Smooth muscle cell (in vitro differentiated cells): ENCODE results near the gene CHL1. TPM values are rescaled to one million over a fixed set of nuclear protein-coding genes. Genes with fewer than 3 reads are reported as not detected.

Experiments
- DNase-seq: peaks from one replicate; lab custom pipeline; 2025; ENCODE audit not compliant: unreplicated experiment; lab: John Stamatoyannopoulos, UW
- H2AFZ ChIP-seq: fragments of 200-600 bp; sonication (generic); 2 replicates; pipeline ENCODE4 v1.6.0; 2016; ENCODE audit warnings: antibody characterized with exemption, low read depth, mild to moderate bottlenecking
- H3F3A ChIP-seq: fragments of 200-600 bp; sonication (generic); 2 replicates; pipeline ENCODE4 v1.6.0; 2017; ENCODE audit warnings: antibody characterized with exemption, low read depth
- H3K27ac ChIP-seq: fragments of 200-600 bp; sonication (generic); 2 replicates; pipeline ENCODE4 v1.5.1; 2016; ENCODE audit warnings: low read depth, mild to moderate bottlenecking
- H3K27me3 ChIP-seq: fragments of 200-600 bp; sonication (generic); 2 replicates; pipeline ENCODE4 v1.6.1; 2016; ENCODE audit warnings: low read depth, mild to moderate bottlenecking
- H3K36me3 ChIP-seq: fragments of 200-600 bp; sonication (generic); 2 replicates; pipeline ENCODE4 v1.5.1; 2016; ENCODE audit warnings: low read depth
- H3K4me1 ChIP-seq: fragments of 200-600 bp; sonication (generic); 2 replicates; pipeline ENCODE4 v1.5.1; 2016; ENCODE audit warnings: low read depth
- H3K4me2 ChIP-seq: fragments of 200-600 bp; sonication (generic); 2 replicates; pipeline ENCODE4 v1.6.0; 2016; ENCODE audit warnings: mild to moderate bottlenecking
- H3K4me3 ChIP-seq: fragments of 200-600 bp; sonication (generic); 2 replicates; pipeline ENCODE4 v1.5.1; 2016; ENCODE audit warnings: mild to moderate bottlenecking
- H3K79me2 ChIP-seq: fragments of 200-600 bp; sonication (generic); 2 replicates; pipeline ENCODE4 v1.6.0; 2016; ENCODE audit warnings: low read depth, mild to moderate bottlenecking
- H3K9ac ChIP-seq: fragments of 200-600 bp; sonication (generic); 2 replicates; pipeline ENCODE4 v1.6.0; 2016; ENCODE audit warnings: low read depth
- H3K9me3 ChIP-seq: fragments of 200-600 bp; sonication (generic); replicated peaks from 2 replicates; pipeline ENCODE4 v1.5.1; 2016; ENCODE audit warnings: low read depth
- H4K20me1 ChIP-seq: fragments of 200-600 bp; sonication (generic); 2 replicates; pipeline ENCODE4 v1.6.0; 2016; ENCODE audit warnings: low read depth
- WGBS: methylation state at CpG from one replicate; pipeline ENCODE4 v1.1.7; 2016; ENCODE audit warnings: low lambda C conversion rate; 5-methylcytosine and 5-hydroxymethylcytosine counted together
- polyA plus RNA-seq: library from polyadenylated mRNA; unstranded; fragments of >200 nt; fragmentation: Nextera tagmentation; extraction: Ambion mirVana; gene quantifications from 2 replicates; pipeline ENCODE4 v1.2.1, GENCODE V29; 2016
- total RNA-seq: library from RNA; depleted of rRNA; stranded (reverse); fragments of >200 nt; gene quantifications from 2 replicates; pipeline ENCODE4 v1.2.3, GENCODE V29; 2014
- TF ChIP-seq, protein P1 (sequence below): fragments of 200-600 bp; sonication (generic); IDR thresholded peaks from 2 replicates; pipeline ENCODE4 v1.5.1; 2017; ENCODE audit warnings: borderline replicate concordance, mild to moderate bottlenecking, antibody characterized with exemption; ENCODE audit not compliant: insufficient read depth, poor library complexity, severe bottlenecking

Gene CHL1
- total and polyA plus RNA-seq, 2 experiments from 2014 or later: not detected

DNA sequence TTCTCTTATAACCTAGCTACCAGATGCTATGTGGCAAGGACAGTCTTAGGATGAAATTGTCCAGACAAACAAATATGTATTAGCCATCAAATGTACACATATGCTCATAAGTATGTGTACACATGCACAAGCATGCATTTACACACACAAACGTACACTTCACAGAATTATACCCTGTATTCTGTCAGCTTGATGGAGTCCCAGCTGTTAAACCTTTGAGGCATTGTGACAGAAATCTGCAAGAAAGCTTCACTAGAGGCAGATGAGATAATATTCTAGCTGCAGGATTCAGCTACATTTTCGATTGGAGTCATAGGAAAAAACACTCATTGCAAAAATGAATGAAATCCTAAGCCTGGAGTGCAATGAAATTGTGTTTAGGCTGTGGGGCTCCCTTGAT is 110.6 kb downstream of the CHL1 start:
- Histone ChIP-seq H3K79me2 (no peaks in the 10 kb centered on the region), H3K4me3 (no peak overlapping the region), H3K27ac (no peak overlapping the region), H4K20me1 (no peaks in the 10 kb centered on the region), H3K4me2 (no peak overlapping the region), H3K4me1 (no peaks in the 10 kb centered on the region), H3K27me3 (peaks cover 7% of the 10 kb centered on the region), H3K9ac (no peak overlapping the region), H2AFZ (no peak overlapping the region), H3F3A (no peaks in the 10 kb centered on the region), H3K36me3 (no peaks in the 10 kb centered on the region), H3K9me3 (no peaks in the 10 kb centered on the region)
- DNase-seq: no peak
- WGBS: 61% methylated on average over 2 of the region's 2 CpGs
- TF ChIP-seq, protein P1, sequence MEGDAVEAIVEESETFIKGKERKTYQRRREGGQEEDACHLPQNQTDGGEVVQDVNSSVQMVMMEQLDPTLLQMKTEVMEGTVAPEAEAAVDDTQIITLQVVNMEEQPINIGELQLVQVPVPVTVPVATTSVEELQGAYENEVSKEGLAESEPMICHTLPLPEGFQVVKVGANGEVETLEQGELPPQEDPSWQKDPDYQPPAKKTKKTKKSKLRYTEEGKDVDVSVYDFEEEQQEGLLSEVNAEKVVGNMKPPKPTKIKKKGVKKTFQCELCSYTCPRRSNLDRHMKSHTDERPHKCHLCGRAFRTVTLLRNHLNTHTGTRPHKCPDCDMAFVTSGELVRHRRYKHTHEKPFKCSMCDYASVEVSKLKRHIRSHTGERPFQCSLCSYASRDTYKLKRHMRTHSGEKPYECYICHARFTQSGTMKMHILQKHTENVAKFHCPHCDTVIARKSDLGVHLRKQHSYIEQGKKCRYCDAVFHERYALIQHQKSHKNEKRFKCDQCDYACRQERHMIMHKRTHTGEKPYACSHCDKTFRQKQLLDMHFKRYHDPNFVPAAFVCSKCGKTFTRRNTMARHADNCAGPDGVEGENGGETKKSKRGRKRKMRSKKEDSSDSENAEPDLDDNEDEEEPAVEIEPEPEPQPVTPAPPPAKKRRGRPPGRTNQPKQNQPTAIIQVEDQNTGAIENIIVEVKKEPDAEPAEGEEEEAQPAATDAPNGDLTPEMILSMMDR: no peak

DNA sequence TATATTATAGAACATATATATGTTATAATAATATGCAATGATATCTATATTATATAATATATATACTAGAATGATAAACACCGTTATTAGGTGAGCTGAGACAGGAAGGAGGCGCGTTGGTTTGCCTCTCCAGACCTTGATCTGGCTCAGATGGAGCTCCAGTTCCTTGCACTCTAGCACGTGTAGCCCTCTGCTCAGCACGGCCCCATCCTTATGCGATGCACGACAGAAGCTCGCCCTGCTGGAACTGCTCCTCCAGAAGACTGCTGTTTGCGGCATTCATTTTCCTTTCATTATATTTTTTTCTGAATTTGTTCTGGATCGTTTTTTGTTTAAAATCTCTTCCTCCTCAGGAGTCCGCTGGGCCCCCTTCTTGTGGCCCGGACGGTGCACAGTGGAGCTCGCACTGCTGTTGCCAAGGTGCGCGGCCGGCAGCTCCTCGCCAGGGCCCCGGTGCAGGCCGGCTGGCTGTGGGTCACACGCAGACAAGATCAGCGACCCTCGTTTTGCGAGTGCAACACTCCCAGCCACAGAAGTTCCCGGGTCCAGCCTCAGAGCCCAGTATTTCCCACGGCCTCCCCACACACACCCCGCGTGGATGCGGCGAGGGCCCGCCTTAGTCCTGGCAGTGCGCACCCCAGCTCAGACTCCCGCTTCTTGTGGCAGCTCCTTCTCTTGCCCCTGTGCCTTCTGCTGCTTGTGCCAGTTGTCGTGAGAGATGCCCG is 112.2 kb downstream of the CHL1 start:
- Histone ChIP-seq H3K9me3 (no peaks in the 10 kb centered on the region), H3K4me2 (no peak overlapping the region), H3K27ac (no peak overlapping the region), H3K36me3 (no peaks in the 10 kb centered on the region), H3K79me2 (no peaks in the 10 kb centered on the region), H3K4me1 (no peaks in the 10 kb centered on the region), H3K9ac (no peak overlapping the region), H2AFZ (no peak overlapping the region), H4K20me1 (no peaks in the 10 kb centered on the region), H3K27me3 (peaks cover 7% of the 10 kb centered on the region), H3F3A (no peaks in the 10 kb centered on the region), H3K4me3 (no peak overlapping the region)
- TF ChIP-seq, protein P1: no peak
- 87% methylated on average over 35 of the region's 35 CpGs for WGBS
- DNase-seq: no peak

DNA sequence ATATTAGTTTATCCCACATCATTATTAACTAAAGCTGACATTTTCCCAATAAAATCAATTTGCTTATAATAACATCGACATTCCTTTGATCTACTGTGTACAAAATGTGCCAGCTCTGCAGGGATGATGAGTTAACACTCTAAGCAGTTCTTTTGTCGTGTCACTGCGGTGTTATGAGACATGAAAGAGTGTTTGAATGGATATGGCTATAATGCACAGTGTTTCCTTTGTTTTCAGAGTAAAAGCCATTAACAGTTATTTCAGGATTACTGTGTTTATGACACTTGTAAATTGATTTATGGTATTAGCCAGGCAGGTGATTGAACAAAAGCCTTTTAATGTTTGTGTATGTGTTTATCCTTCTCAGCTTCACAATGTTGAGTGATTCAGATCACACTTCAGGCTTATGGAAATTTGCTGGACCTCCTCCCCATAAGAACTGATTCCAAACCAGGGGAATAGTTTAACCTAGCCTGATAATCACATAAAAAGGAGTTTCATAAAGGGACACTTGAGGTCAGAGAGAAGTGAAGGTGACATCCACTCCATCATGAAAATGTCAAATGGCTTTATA is 115.7 kb downstream of the CHL1 start:
- no peak overlapping the region for H3K4me3 ChIP-seq
- peaks cover 3% of the 10 kb centered on the region for H3K27me3 ChIP-seq
- WGBS: 85% methylated on average over 3 of the region's 3 CpGs
- no peaks in the 10 kb centered on the region for H3K9me3 ChIP-seq
- H3K27ac ChIP-seq: no peak overlapping the region
- no peak overlapping the region for H2AFZ ChIP-seq
- no peaks in the 10 kb centered on the region for H3K4me1 ChIP-seq
- no peak overlapping the region for H3K9ac ChIP-seq
- no peaks in the 10 kb centered on the region for H3K79me2 ChIP-seq
- no peaks in the 10 kb centered on the region for H4K20me1 ChIP-seq
- H3K4me2 ChIP-seq: no peak overlapping the region
- H3K36me3 ChIP-seq: no peaks in the 10 kb centered on the region
- no peak for DNase-seq
- TF ChIP-seq, protein P1: no peak
- no peaks in the 10 kb centered on the region for H3F3A ChIP-seq

DNA sequence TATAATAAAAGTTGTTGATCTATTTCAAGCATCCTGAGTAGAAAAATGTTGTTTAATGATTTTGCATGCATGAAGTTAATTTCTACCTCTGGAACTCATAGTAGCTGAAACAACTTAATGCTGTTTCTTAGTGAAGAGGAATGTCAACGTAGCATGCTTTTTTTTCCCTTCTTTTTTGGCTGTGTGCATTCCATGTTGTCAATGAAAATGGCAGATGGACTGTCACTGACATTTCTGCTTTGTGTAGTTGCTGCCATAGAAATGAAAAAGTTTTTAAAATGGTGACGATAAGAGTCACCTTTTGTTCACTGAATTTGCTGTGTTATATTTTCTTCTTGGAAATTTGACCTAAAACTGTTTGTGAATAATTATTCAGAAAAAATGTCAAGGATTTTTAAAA is 116.3 kb downstream of the CHL1 start:
- no peaks in the 10 kb centered on the region for H3K4me1 ChIP-seq
- WGBS: 78% methylated on average over 2 of the region's 2 CpGs
- no peak overlapping the region for H3K4me3 ChIP-seq
- no peaks in the 10 kb centered on the region for H3K9me3 ChIP-seq
- no peaks in the 10 kb centered on the region for H3K36me3 ChIP-seq
- no peak overlapping the region for H3K27ac ChIP-seq
- H3K9ac ChIP-seq: no peak overlapping the region
- H3K79me2 ChIP-seq: no peaks in the 10 kb centered on the region
- H2AFZ ChIP-seq: no peak overlapping the region
- no peak for DNase-seq
- H3K4me2 ChIP-seq: no peak overlapping the region
- H3K27me3 ChIP-seq: no peaks in the 10 kb centered on the region
- TF ChIP-seq, protein P1: no peak
- H4K20me1 ChIP-seq: no peaks in the 10 kb centered on the region
- no peaks in the 10 kb centered on the region for H3F3A ChIP-seq
